ENCODE measurements around the gene SHCBP1L. TPM values are rescaled to one million over a fixed set of nuclear protein-coding genes. Genes with fewer than 3 reads are reported as not detected.

The SHCBP1L gene
- polyA plus RNA-seq, 1 experiment, result not detected

- POLR2A ChIA-PET, result no interaction called here
- Histone ChIP-seq H3K4me3 (ENCODE audit: low read depth, low read length) (no peak overlapping the region), H3K27me3 (ENCODE audit: control insufficient read depth, insufficient read depth, low read length) (no peaks in the 10 kb centered on the region), H3K27ac (ENCODE audit: low read depth, low read length) (no peak overlapping the region), H3K9me3 (ENCODE audit: control insufficient read depth, insufficient read depth, low read length) (no peaks in the 10 kb centered on the region)
- no peak for DNase-seq (ENCODE audit: low read depth, low spot score)
- CTCF ChIA-PET, result no interaction called here
- TF ChIP-seq CTCF (IDR thresholded peaks at IDR 0.05; ENCODE audit: low read depth, low read length), result no peak
Measured at GRCh38 chr1:182850319-182850718, 102.6 kb downstream of the SHCBP1L start.

Small RNAs within 50 kb of the gene (small RNA-seq; reads per million reads assigned to genes)
- gene HMGN1P4 (ENCODE audit: insufficient read length, low read depth), result not detected
- not detected for gene RNU6-41P (ENCODE audit: insufficient read length, low read depth)

Other genes starting within 250 kb of the SHCBP1L start
- 0.48 and 0.55 TPM in 2 replicates for gene NPL, start 163.4 kb downstream of the SHCBP1L start, polyA plus RNA-seq (2011; rRNA removed)
- gene DHX9, start 113.8 kb downstream of the SHCBP1L start, polyA plus RNA-seq (2011; rRNA removed), result 159 and 191 TPM in 2 replicates
- gene LAMC1, start 70.3 kb upstream of the SHCBP1L start, polyA plus RNA-seq (2011; rRNA removed), result 322 and 348 TPM in 2 replicates
- 1.5 and 1.6 TPM in 2 replicates for gene LAMC2, start 233.1 kb upstream of the SHCBP1L start, polyA plus RNA-seq (2011; rRNA removed)